DMS53 (cell line): ENCODE results near the gene RHEB.
A peak's percentile ranks its signal among the peaks of the same experiment; 100 is the strongest.

ENCODE experiments used
- DNase-seq: peaks from one replicate; lab custom pipeline; 2025; lab: John Stamatoyannopoulos, UW

RHEB gene

GRCh38 chr7:151503902-151504714, 15.6 kb downstream of the RHEB start:
- DNase-seq = peak; percentile 34

- no peak for DNase-seq
Measured at GRCh38 chr7:151501676-151502075, 18.0 kb downstream of the RHEB start.

GRCh38 chr7:151498495-151498894, 21.2 kb downstream of the RHEB start:
- DNase-seq = no peak

- no peak for DNase-seq
Measured at GRCh38 chr7:151497306-151497871, 22.3 kb downstream of the RHEB start.

- DNase-seq = no peak
Measured at GRCh38 chr7:151495360-151495759, 24.3 kb downstream of the RHEB start.

GRCh38 chr7:151494298-151495284, 25.1 kb downstream of the RHEB start:
- no peak for DNase-seq

GRCh38 chr7:151493083-151493482, 26.6 kb downstream of the RHEB start:
- DNase-seq = no peak

- DNase-seq = peak; percentile 23
Measured at GRCh38 chr7:151491859-151492258, 27.8 kb downstream of the RHEB start.

- DNase-seq = no peak
Measured at GRCh38 chr7:151490456-151491105, 29.1 kb downstream of the RHEB start.

GRCh38 chr7:151489498-151489897, 30.2 kb downstream of the RHEB start:
- DNase-seq = no peak

GRCh38 chr7:151488096-151488495, 31.6 kb downstream of the RHEB start:
- DNase-seq = no peak

GRCh38 chr7:151487228-151487627, 32.5 kb downstream of the RHEB start:
- DNase-seq = no peak

- DNase-seq = no peak
Measured at GRCh38 chr7:151486074-151486473, 33.6 kb downstream of the RHEB start.

GRCh38 chr7:151484971-151485707, 34.6 kb downstream of the RHEB start:
- peak; percentile 47 for DNase-seq

- DNase-seq = no peak
Measured at GRCh38 chr7:151483711-151483983, 36.0 kb downstream of the RHEB start.

GRCh38 chr7:151482883-151483710, 36.6 kb downstream of the RHEB start:
- no peak for DNase-seq

- no peak for DNase-seq
Measured at GRCh38 chr7:151481650-151482505, 37.8 kb downstream of the RHEB start.

- DNase-seq = no peak
Measured at GRCh38 chr7:151477867-151478266, 41.8 kb downstream of the RHEB start.

- DNase-seq = no peak
Measured at GRCh38 chr7:151472644-151473380, 46.9 kb downstream of the RHEB start.
